GM10248 (cell line): Measurements from ENCODE around the gene KCNH1.

Source experiments
- CTCF ChIA-PET: fragments of 300-600 bp; sonication (Branson Sonifier 250); formaldehyde crosslinking; extraction: SDS; loops from one replicate; lab custom pipeline; 2021; ENCODE audit warnings: antibody characterized with exemption; lab: Yijun Ruan, JAX
- POLR2A ChIA-PET: fragments of 350-650 bp; sonication (Branson Sonifier 250); formaldehyde crosslinking; extraction: SDS; loops from one replicate; lab custom pipeline; 2020; ENCODE audit warnings: antibody characterized with exemption; lab: Yijun Ruan, JAX
- DNase-seq: peaks from one replicate; pipeline ENCODE4 v3.0.0; 2012; ENCODE audit errors: extremely low spot score
- TF ChIP-seq, protein P1 (sequence below): IDR thresholded peaks from 2 replicates; pipeline ENCODE4 v1.5.1; 2012; ENCODE audit warnings: mild to moderate bottlenecking, low read depth; ENCODE audit errors: extremely low read depth, missing control alignments, control extremely low read depth

KCNH1 gene

GRCh38 chr1:210641582-210641981 is 492.4 kb downstream of the KCNH1 start:
- TF ChIP-seq, protein P1, sequence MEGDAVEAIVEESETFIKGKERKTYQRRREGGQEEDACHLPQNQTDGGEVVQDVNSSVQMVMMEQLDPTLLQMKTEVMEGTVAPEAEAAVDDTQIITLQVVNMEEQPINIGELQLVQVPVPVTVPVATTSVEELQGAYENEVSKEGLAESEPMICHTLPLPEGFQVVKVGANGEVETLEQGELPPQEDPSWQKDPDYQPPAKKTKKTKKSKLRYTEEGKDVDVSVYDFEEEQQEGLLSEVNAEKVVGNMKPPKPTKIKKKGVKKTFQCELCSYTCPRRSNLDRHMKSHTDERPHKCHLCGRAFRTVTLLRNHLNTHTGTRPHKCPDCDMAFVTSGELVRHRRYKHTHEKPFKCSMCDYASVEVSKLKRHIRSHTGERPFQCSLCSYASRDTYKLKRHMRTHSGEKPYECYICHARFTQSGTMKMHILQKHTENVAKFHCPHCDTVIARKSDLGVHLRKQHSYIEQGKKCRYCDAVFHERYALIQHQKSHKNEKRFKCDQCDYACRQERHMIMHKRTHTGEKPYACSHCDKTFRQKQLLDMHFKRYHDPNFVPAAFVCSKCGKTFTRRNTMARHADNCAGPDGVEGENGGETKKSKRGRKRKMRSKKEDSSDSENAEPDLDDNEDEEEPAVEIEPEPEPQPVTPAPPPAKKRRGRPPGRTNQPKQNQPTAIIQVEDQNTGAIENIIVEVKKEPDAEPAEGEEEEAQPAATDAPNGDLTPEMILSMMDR, result no peak
- DNase-seq, result no peak
- CTCF ChIA-PET, result no interaction called here
- POLR2A ChIA-PET, result no interaction called here

DNA sequence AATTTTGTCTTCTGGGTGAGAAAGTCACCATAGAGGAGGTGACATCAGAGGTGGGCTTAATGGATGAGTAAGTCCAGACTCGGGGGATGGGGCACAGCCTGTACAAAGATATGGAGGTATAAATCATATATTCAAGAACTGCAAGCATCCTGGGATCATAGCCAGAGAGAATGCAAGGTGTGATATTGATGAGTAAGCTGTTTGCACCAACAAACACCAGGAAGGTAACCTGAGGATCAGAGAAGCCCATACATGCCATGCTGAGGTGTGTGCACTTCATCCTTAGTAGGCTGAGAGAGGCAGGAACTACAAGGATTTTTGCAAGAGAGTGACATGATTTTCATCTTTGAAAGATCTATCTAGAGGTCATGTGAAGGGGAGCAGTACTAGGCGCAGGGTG is 498.8 kb downstream of the KCNH1 start:
- no peak for DNase-seq
- POLR2A ChIA-PET, result no interaction called here
- TF ChIP-seq, protein P1, result no peak
- CTCF ChIA-PET, result no interaction called here

- CTCF ChIA-PET, result no interaction called here
- no peak for DNase-seq
- TF ChIP-seq, protein P1, result no peak
- POLR2A ChIA-PET, result no interaction called here
Measured at GRCh38 chr1:210633636-210634035, 500.3 kb downstream of the KCNH1 start.

GRCh38 chr1:210633140-210633539 is 500.8 kb downstream of the KCNH1 start:
- DNase-seq, result no peak
- TF ChIP-seq, protein P1, result no peak
- POLR2A ChIA-PET, result no interaction called here
- CTCF ChIA-PET, result no interaction called here

DNA sequence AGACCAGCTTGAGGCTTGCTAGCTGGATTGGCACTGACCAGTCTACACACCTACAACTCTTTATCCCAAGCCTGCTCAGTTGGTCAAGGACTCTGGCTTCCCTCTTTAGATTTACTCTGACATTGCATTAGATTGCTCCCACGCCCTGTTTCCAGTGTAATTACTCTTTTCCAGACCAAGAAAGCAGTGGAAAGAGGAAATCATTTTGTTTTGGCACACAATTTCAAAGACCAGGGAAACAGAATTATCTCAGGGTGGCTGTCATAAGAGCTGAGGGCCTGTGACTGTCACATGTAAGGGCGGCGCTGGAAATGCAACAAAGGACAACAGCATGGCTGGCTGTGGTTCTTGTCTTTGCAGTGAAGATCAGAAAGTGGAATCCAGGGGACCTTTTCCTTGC is 502.5 kb downstream of the KCNH1 start:
- DNase-seq, result no peak
- TF ChIP-seq, protein P1, result no peak
- ChIA-PET POLR2A (no interaction called here), CTCF (interaction anchor here (1.2 kb wide), 1 partner anchor 46 kb away, joined by 3 read pairs; no protein-coding TSS in a partner anchor)

DNA sequence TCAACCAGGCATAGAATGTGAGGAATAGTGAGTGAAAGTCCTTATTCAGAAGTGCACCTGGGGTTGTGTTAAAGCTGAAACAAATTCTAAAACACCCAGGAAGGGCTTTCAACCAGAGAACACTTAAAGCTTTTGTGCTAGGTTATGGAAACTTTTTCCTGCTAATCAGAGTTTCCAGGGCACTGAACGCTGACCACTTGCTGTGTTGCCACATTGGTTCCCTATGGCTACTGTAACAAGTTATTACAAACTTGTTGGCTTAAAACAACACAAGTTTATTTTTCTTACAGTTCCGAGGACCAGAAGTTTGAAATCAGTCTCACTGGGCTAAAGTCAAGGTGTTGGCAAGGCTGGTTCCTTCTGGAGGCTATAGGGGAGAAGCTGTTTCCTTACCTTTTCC is 504.7 kb downstream of the KCNH1 start:
- TF ChIP-seq, protein P1, result no peak
- ChIA-PET POLR2A (no interaction called here), CTCF (interaction anchor here (1.0 kb wide), 2 partner anchors 36 to 255 kb away, joined by 3 read pairs; no protein-coding TSS in a partner anchor)
- DNase-seq, result no peak
